HG02981 (cell line): ENCODE results near the gene DIP2C.
"Not testable (repeated sequence)": the region's sequence is repeated elsewhere in the genome, so short reads cannot be mapped to it uniquely, and the experiment has no call there.

ENCODE experiments used
- ATAC-seq: cut with Tn5 transposase; IDR thresholded peaks from one replicate; pipeline ENCODE4 v1.9.1; 2021; ENCODE audit warnings: mild to moderate bottlenecking, moderate library complexity; ENCODE audit not compliant: unreplicated experiment

Gene DIP2C

GRCh38 chr10:343231-344220 lies 345.9 kb downstream of the DIP2C start:
- no peak for ATAC-seq

- ATAC-seq = no peak
Measured at GRCh38 chr10:341081-341740, 348.3 kb downstream of the DIP2C start.

- ATAC-seq = no peak
Measured at GRCh38 chr10:340646-341045, 348.8 kb downstream of the DIP2C start.

GRCh38 chr10:339038-339391 lies 350.5 kb downstream of the DIP2C start:
- no peak for ATAC-seq

GRCh38 chr10:338171-339037 lies 351.1 kb downstream of the DIP2C start:
- no peak for ATAC-seq

GRCh38 chr10:336247-336646 lies 353.2 kb downstream of the DIP2C start:
- ATAC-seq = no peak

GRCh38 chr10:335151-335800 lies 354.2 kb downstream of the DIP2C start:
- ATAC-seq = no peak

GRCh38 chr10:331186-331585 lies 358.3 kb downstream of the DIP2C start:
- no peak for ATAC-seq

- ATAC-seq = no peak
Measured at GRCh38 chr10:329361-330099, 359.9 kb downstream of the DIP2C start.

GRCh38 chr10:327889-328852 lies 361.3 kb downstream of the DIP2C start:
- no peak for ATAC-seq

GRCh38 chr10:326894-327635 lies 362.4 kb downstream of the DIP2C start:
- ATAC-seq = no peak

- no peak for ATAC-seq
Measured at GRCh38 chr10:326350-326749, 363.1 kb downstream of the DIP2C start.

GRCh38 chr10:325282-325681 lies 364.2 kb downstream of the DIP2C start:
- no peak for ATAC-seq

- no peak for ATAC-seq
Measured at GRCh38 chr10:324593-324992, 364.9 kb downstream of the DIP2C start.

GRCh38 chr10:323651-324293 lies 365.7 kb downstream of the DIP2C start:
- ATAC-seq = peak; percentile 84

GRCh38 chr10:323046-323445 lies 366.4 kb downstream of the DIP2C start:
- ATAC-seq = not testable (repeated sequence)

GRCh38 chr10:320771-321170 lies 368.7 kb downstream of the DIP2C start:
- ATAC-seq = no peak

- ATAC-seq = no peak
Measured at GRCh38 chr10:317926-318325, 371.5 kb downstream of the DIP2C start.
